Stimulated activated CD4-positive, alpha-beta T cell treated with anti-CD3 and anti-CD28 coated beads, Interleukin-2, amount 100 ng/mL, for 24 hours (primary cell): Measurements from ENCODE around the gene C7orf33.

Source experiments
- DNase-seq, 2 donors: peaks; one replicate each; pipeline ENCODE4 v3.0.0-alpha.2; 2020

C7orf33 gene

GRCh38 chr7:148630078-148630477 lies 39.5 kb downstream of the C7orf33 start:
- DNase-seq = no peak

DNA sequence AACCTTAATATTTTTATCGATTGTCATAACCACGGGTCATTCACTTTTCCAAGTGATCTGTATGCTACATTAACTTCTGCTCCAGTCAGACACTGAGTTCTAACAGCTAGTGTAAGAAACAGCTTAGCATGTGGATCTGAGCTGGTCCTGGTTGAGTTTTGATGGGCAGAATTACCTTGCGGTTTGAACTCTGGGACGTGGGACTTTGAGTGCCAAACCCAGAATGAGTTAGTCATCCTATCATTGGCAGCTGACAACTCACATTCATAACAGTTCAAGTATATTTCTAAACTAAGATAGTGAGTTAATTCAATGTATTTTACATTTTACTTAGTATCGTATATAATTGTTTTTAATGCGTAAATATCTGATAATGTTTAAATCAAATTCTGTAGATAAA lies 43.2 kb downstream of the C7orf33 start:
- DNase-seq = no peak

GRCh38 chr7:148637094-148637493 lies 46.5 kb downstream of the C7orf33 start:
- DNase-seq = no peak

GRCh38 chr7:148645898-148646297 lies 55.3 kb downstream of the C7orf33 start:
- no peak for DNase-seq

- no peak for DNase-seq
These were observed 59.8 kb downstream of the C7orf33 start for GRCh38 chr7:148650232-148650858.

DNA sequence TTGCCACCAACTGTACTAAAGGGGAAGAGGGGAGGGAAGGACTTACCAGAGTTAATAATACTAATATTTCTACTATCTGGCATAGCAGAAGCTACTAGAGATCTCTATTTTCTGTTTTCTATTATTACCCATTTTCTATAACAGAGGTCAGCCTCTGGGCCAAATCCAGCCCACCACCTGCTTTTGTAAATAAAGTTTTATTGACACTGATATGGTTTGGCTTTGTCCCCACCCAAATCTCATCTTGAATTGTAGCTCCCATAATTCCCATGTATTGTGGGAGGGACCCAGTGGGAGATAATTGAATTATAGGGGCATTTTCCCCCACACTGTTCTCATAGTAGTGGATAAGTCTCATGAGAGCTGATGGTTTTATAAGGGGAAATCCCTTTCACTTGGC lies 62.2 kb downstream of the C7orf33 start:
- no peak for DNase-seq

DNA sequence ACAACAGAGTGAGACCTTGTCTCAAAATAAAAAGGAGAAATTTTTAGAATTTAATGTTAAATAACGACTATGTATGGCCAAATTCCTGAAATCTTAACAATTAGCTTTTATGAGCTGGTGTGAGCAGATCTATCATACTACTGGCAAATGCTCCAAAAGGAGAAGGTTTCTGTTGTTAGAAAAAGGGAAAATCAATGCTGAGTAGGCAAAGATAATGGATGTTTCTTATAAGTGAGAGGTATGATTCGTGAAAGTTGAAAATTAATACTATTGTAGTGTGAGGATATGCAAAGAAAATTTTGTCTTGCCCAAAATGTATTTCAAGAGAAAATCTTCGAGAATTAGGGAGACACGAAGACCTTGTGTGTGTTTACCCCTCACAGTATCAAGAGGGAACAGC lies 67.4 kb downstream of the C7orf33 start:
- no peak for DNase-seq

GRCh38 chr7:148661471-148661870 lies 70.9 kb downstream of the C7orf33 start:
- DNase-seq = no peak

DNA sequence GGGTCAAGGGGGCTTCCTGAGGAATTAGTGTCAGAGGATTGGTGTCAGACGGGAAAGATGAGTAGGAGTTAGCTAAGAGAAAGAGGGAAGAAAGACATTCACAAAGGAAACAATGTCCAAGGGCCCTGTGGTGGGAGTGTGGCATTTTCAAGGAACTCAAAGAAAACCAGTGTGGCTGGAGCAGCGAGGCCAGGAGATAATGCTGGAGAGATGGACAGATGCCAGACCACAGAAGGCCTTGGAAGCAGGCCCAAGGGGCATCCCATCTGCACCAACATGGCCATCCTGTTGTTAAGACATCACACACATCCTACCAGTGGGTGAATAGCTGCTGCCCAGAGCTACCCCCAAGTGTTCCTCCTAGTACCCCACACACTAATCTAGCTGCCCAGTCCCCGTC lies 72.1 kb downstream of the C7orf33 start:
- DNase-seq = no peak

DNA sequence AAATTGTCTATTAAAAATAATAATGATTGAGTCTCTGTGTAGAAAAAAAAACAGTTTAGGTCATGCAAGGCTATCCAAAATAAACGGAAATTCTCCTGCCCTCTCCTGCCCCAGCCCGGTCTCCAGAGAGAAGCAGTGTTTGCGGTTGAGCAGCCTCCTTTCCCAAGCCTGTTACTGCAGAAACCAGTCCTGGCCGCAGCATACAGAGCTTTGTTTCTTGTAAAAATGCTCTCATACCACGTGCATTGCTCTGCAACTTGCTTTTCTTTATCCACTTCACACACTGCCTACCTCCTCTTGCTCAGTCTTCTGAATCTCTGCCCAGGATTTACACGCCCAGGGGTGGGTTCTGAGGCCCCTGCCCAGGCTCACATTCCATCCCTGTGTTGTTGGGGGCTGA lies 73.8 kb downstream of the C7orf33 start:
- DNase-seq = no peak

GRCh38 chr7:148665221-148665620 lies 74.7 kb downstream of the C7orf33 start:
- no peak for DNase-seq
